Measurements from ENCODE around the gene MUC3A. TPM values are rescaled to one million over a fixed set of nuclear protein-coding genes. Genes with fewer than 3 reads are reported as not detected.
"Not testable (repeated sequence)": the region's sequence is repeated elsewhere in the genome, so short reads cannot be mapped to it uniquely, and the experiment has no call there.

Gene MUC3A, protein sequence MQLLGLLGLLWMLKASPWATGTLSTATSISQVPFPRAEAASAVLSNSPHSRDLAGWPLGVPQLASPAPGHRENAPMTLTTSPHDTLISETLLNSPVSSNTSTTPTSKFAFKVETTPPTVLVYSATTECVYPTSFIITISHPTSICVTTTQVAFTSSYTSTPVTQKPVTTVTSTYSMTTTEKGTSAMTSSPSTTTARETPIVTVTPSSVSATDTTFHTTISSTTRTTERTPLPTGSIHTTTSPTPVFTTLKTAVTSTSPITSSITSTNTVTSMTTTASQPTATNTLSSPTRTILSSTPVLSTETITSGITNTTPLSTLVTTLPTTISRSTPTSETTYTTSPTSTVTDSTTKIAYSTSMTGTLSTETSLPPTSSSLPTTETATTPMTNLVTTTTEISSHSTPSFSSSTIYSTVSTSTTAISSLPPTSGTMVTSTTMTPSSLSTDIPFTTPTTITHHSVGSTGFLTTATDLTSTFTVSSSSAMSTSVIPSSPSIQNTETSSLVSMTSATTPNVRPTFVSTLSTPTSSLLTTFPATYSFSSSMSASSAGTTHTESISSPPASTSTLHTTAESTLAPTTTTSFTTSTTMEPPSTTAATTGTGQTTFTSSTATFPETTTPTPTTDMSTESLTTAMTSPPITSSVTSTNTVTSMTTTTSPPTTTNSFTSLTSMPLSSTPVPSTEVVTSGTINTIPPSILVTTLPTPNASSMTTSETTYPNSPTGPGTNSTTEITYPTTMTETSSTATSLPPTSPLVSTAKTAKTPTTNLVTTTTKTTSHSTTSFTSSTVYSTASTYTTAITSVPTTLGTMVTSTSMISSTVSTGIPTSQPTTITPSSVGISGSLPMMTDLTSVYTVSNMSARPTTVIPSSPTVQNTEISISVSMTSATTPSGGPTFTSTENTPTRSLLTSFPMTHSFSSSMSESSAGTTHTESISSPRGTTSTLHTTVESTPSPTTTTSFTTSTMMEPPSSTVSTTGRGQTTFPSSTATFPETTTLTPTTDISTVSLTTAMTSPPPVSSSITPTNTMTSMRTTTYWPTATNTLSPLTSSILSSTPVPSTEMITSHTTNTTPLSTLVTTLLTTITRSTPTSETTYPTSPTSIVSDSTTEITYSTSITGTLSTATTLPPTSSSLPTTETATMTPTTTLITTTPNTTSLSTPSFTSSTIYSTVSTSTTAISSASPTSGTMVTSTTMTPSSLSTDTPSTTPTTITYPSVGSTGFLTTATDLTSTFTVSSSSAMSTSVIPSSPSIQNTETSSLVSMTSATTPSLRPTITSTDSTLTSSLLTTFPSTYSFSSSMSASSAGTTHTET (N-terminal part only)
- not detected for total RNA-seq
- polyA plus RNA-seq = 0.23 TPM

DNA sequence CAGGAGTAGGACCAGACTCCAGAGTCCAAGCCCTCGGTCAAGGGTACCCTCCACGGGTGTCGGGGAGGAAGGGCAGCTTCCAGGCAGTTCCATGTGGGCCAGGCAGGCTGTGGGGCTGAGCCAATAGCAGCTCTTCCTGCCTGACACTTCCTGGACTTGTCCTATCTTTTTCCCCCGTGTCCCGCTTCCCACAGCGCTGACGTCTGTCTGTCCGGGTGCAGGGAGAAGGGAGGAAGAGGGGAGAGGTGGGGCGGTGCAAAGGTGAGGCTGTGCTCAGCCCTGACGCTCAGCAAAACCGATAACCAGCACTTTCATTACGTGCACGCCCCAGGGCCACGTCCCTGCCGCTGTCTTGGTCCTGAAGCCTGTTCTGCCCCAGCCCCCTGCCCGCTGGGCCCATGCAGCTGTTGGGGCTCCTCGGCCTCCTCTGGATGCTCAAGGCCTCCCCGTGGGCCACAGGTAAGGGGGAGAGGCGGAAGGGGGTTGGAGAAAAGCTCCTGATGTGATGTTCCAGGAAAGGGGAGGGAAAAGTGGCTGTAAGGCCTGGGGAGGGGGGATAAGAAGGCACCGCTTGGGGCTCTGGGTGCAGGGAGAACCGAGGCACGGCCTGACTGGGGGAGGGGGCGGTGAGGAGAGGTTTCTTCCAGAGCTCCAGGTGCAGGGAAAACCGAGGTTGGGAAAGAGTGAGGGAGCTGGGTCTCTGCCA lies at the start of gene MUC3A:
Gene MUC3A, plus strand, starts transcription at position 308 of the 706 bp plus-strand sequence. Its CDS starts 91 bp downstream, at position 399.
- Histone ChIP-seq H3K4me3 (ENCODE audit: low read depth, low read length) (no peak within 1 kb of the TSS), H3K27ac (ENCODE audit: low read depth) (no peak within 1 kb of the TSS), H3K36me3 (ENCODE audit: insufficient read depth) (no peaks in the 10 kb centered on the region), H3K4me1 (ENCODE audit: insufficient read depth) (no peaks in the 10 kb centered on the region)
- 20% methylated on average over 24 of the region's 24 CpGs for WGBS
- DNase-seq (ENCODE audit: extremely low spot score) = no peak

DNA sequence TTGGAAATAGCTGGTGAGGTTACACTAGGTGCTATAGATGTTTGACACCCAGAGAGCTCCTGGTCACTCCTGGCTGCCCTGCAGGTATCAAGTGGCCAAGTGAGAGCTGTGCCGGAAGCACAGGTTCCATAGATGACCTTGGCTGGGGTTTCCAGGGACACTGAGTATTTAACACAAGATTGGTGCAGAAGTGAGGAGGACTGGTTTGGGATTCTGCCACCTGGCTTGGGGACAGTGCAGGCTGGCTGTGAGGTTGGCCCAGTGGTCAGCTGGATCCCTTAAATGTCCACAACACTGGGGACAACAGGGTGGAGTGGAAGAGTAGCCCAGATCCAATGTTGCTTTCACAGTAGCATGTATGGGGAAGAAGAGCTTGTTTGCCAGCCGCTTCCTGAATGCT lies 48.4 kb upstream of the MUC3A start:
- H3K27ac ChIP-seq (ENCODE audit: low read depth) = no peak overlapping the region
- WGBS = 88% methylated on average over 2 of the region's 2 CpGs
- no peak for DNase-seq (ENCODE audit: extremely low spot score)
- H3K36me3 ChIP-seq (ENCODE audit: insufficient read depth) = no peaks in the 10 kb centered on the region
- H3K4me3 ChIP-seq (ENCODE audit: low read depth, low read length) = no peak overlapping the region
- peaks cover 1% of the 10 kb centered on the region for H3K4me1 ChIP-seq (ENCODE audit: insufficient read depth)

DNA sequence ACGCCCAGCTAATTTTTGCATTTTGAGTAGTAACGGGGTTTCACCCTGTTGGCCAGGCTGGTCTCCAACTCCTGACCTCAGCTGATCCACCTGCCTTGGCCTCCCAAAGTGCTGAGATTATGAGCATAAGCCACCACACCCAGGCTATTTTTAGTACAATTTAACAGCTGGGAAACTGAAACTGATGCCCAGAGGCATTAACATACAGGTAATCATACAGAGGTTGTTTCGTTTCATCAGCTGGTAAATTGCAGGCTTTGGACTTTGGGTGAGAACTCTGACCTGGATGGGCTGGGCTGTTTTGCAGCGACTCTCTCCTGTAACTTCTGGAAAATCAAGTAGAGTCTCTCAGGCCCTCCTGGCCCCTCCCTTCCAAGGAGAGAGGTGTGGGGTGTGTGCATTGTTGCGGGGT lies 47.4 kb upstream of the MUC3A start:
- no peak for DNase-seq (ENCODE audit: extremely low spot score)
- H3K27ac ChIP-seq (ENCODE audit: low read depth) = no peak overlapping the region
- H3K4me3 ChIP-seq (ENCODE audit: low read depth, low read length) = no peak overlapping the region
- WGBS = 65% methylated on average over 5 of the region's 5 CpGs
- H3K36me3 ChIP-seq (ENCODE audit: insufficient read depth) = no peaks in the 10 kb centered on the region
- H3K4me1 ChIP-seq (ENCODE audit: insufficient read depth) = no peaks in the 10 kb centered on the region

DNA sequence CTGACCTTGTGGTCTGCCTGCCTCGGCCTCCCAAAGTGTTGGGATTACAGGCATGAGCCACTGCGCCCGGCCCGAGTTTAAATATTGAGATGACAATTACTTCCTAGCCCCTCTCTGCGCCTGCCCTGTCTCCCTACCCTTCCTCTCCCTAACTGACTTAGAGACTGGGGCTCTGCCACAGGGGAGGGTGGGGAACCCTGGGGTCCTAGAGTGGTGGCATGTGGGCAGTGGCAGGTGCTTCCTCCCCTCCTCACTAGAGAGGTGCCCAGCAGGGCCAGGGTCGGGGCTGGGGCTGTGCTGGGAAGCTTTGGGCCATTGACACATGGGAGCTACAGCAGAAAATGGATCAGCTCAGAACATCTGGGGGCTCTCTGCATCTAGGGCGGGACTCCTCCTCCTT lies 46.7 kb upstream of the MUC3A start:
- WGBS = 82% methylated on average over 7 of the region's 7 CpGs
- H3K4me1 ChIP-seq (ENCODE audit: insufficient read depth) = no peaks in the 10 kb centered on the region
- H3K4me3 ChIP-seq (ENCODE audit: low read depth, low read length) = no peak overlapping the region
- DNase-seq (ENCODE audit: extremely low spot score) = no peak
- no peaks in the 10 kb centered on the region for H3K36me3 ChIP-seq (ENCODE audit: insufficient read depth)
- H3K27ac ChIP-seq (ENCODE audit: low read depth) = no peak overlapping the region

DNA sequence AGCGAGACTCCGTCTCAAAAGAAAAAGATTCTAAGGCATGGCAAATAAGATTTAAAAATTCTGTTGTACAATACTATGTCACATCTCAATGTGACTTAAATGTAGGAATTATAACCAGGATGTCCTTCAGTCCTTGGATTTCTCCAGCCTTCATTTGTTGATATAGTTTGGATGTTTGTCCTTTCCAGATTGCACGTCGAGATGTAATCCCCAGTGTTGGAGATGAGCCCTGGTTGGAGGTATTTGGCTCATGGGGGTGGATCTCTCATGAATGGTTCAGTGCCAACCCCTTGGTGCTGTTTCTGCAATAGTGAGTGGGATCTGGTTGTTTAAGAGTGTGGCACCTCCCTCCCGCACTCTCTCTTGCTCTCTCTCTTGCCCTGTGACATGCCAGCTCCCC lies 40.8 kb upstream of the MUC3A start:
- WGBS = 92% methylated on average over 5 of the region's 5 CpGs

DNA sequence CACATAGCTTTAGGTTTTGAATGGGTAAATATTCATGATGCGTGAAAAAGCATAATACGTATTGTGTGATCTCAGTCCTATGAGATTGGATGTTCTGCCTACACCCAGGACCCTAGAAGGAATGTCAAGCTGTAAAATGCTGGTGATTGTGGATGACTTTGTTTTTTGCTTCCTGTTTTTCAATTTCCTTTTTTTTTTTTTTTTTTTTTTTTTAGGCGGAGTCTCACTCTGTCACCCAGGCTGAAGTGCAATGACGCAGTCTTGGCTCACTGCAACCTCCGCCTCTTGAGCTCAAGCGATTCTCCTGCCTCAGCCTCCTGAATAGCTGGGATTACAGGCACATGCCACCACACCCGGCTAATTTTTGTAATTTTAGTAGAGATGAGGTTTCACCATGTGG lies 38.9 kb upstream of the MUC3A start:
- WGBS = 81% methylated on average over 7 of the region's 7 CpGs
- DNase-seq (ENCODE audit: extremely low spot score) = not testable (repeated sequence)

More for the DNA sequence above, 40.8 kb upstream of the MUC3A start:
- H3K4me1 ChIP-seq (ENCODE audit: insufficient read depth) = no peaks in the 10 kb centered on the region
- no peak for DNase-seq (ENCODE audit: extremely low spot score)
- H3K4me3 ChIP-seq (ENCODE audit: low read depth, low read length) = no peak overlapping the region
- no peaks in the 10 kb centered on the region for H3K36me3 ChIP-seq (ENCODE audit: insufficient read depth)
- no peak overlapping the region for H3K27ac ChIP-seq (ENCODE audit: low read depth)

DNA sequence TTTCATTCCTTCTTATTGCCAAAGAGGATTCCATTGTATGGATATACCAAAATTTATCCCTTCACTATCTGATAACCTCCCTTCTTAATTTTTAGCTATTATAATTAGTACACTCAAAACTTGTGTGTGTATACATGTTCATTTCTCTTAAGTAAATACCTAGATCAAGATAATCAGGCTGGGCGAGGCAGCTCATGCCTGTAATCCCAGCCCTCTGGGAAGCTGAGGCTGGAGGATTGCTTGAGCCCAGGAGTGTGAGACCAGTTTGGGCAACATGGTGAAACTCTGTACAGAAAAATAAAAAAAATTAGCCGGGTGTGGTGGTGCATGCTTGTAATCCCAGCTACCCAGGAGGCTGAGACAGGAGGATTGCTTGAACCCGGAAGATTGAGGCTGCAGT lies 37.9 kb upstream of the MUC3A start:
- WGBS = 80% methylated on average over 3 of the region's 3 CpGs
- Histone ChIP-seq H3K27ac (ENCODE audit: low read depth) (no peak overlapping the region), H3K4me3 (ENCODE audit: low read depth, low read length) (no peak overlapping the region), H3K36me3 (ENCODE audit: insufficient read depth) (no peaks in the 10 kb centered on the region), H3K4me1 (ENCODE audit: insufficient read depth) (no peaks in the 10 kb centered on the region)
- no peak for DNase-seq (ENCODE audit: extremely low spot score)

More for the DNA sequence above, 38.9 kb upstream of the MUC3A start:
- H3K27ac ChIP-seq (ENCODE audit: low read depth); H3K4me1 ChIP-seq (ENCODE audit: insufficient read depth); H3K36me3 ChIP-seq (ENCODE audit: insufficient read depth); H3K4me3 ChIP-seq (ENCODE audit: low read depth, low read length): not testable (repeated sequence)

DNA sequence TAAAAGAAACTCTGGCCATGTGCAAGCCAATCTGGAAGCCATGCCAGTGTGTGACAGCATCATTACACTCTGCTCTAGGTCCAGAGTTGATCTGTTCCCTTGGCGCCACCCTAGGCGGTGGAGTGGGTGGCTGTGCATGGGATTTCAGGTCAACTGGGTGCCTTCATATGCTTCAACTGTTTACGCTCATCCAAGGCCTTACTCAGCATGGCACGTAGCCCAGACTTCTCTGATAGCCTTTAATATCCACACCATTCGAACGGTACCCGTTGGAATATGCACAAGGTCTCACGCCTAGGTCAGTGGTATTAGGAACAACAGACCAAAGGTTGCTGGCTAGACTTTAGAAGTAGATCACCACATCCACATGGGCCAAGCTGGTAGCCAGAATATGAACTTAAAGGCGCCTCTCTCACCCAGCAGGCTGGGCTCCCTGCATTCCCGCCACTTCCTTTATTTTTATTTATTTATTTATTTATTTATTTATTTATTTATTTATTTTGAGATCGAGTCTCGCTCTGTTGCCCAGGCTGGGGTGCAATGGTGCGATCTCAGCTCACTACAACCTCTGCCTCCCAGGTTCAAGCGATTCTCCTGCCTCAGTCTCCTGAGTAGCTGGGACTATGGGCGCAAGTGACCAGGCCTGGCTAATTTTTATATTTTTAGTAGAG lies 35.0 kb upstream of the MUC3A start:
- Histone ChIP-seq H3K27ac (ENCODE audit: low read depth) (no peak overlapping the region), H3K36me3 (ENCODE audit: insufficient read depth) (no peaks in the 10 kb centered on the region), H3K4me1 (ENCODE audit: insufficient read depth) (no peaks in the 10 kb centered on the region), H3K4me3 (ENCODE audit: low read depth, low read length) (no peak overlapping the region)
- 81% methylated on average over 15 of the region's 15 CpGs for WGBS
- DNase-seq (ENCODE audit: extremely low spot score) = no peak

DNA sequence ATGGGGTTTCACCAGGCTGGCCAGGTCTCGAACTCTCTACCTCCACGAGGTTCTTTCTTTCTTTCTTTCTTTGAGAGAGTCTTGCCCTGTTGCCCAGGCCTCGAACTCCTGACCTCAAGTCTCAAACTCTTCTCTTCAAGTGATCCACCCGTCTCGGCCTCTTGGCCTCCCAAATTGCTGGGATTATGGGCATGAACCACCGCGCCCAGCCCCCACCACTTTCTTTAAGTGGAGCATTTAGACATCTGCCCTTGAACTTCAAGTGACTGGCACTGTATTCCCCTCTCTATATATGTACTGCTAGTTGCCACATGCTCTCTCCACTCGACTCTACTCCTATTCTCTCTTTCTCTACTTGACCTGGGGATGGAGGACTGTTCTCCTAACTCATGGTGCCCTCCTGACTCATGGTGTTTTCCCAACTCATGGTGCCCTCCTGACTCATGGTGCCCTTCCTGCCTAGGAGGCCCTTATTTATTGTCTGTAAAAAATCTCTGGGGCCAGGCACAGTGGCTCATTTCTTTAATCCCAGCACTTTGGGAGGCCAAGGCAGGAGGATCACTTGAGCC lies 34.4 kb upstream of the MUC3A start:
- H3K4me1 ChIP-seq (ENCODE audit: insufficient read depth) = no peaks in the 10 kb centered on the region
- H3K36me3 ChIP-seq (ENCODE audit: insufficient read depth) = no peaks in the 10 kb centered on the region
- H3K4me3 ChIP-seq (ENCODE audit: low read depth, low read length) = no peak overlapping the region
- no peak for DNase-seq (ENCODE audit: extremely low spot score)
- H3K27ac ChIP-seq (ENCODE audit: low read depth) = no peak overlapping the region
- 83% methylated on average over 8 of the region's 8 CpGs for WGBS

DNA sequence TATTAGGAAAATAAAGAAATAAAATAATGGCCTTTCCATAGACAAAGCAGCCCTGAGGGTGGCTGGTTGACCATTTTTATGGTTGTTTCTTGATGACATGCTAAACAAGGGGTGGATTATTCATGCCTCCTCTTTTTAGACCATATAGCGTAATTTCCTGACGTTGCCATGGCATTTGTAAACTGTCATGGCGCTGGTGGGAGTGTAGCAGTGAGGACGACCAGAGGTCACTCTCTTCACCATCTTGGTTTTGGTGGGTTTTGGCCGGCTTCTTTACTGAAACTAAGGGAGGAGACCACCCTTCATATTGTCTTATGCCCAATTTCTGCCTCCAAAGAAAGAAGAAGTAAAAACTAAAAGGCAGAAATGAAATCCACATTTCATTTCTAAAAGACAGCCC lies 30.0 kb upstream of the MUC3A start:
- WGBS = 83% methylated on average over 5 of the region's 5 CpGs
- not testable (repeated sequence) for H3K4me3 ChIP-seq (ENCODE audit: low read depth, low read length); H3K27ac ChIP-seq (ENCODE audit: low read depth)

DNA sequence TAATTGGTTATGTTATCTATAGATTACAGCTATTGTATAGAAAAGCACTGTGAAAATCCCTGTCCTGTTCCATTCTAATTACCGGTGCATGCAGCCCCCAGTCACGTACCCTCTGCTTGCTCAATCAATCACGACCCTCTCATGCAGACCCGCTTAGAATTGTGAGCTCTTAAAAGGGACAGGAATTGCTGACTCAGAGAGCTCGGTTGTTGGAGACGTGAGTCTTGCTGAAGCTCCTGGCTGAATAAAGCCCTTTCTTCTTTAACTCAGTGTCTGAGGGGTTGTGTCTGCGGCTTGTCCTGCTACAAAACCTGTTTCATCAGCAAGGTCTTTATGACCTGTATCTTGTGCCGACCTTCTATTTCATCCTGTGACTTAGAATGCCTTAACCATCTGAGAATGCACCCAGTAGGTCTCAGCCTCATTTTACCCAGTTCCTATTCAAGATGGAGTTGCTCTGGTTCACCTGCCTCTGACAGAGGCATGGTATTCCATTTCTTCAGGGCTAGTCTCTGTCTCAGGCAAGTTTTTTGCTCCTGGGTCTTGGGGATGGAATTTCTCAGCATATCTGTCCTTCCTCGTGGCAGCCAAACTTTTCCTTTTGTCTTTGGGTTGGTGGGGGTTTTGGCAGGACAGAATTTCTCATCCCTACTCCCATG lies 29.4 kb upstream of the MUC3A start:
- 73% methylated on average over 9 of the region's 9 CpGs for WGBS
- H3K4me3 ChIP-seq (ENCODE audit: low read depth, low read length); H3K36me3 ChIP-seq (ENCODE audit: insufficient read depth); DNase-seq (ENCODE audit: extremely low spot score); H3K27ac ChIP-seq (ENCODE audit: low read depth); H3K4me1 ChIP-seq (ENCODE audit: insufficient read depth): not testable (repeated sequence)

More for the DNA sequence above, 30.0 kb upstream of the MUC3A start:
- H3K4me1 ChIP-seq (ENCODE audit: insufficient read depth); H3K36me3 ChIP-seq (ENCODE audit: insufficient read depth); DNase-seq (ENCODE audit: extremely low spot score): not testable (repeated sequence)

DNA sequence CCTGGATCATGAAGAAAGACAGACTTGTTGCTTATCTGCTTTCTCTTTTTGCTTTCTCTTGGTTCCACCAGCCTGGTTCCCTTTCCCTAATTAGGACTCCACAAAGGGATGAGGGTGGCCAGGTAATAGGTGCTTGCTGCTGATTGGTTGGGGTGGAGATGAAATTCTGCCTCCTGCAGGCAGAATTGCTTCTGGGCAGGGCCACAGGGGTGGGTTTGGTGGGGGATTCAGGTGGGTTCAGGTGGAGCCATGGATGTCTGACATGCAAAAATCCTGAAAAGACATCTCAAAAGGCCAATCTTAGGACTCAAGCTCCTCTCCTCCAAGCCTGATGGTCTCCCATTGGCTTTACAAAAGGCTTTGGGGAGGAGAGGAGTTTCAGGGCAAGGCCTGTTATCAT lies 28.3 kb upstream of the MUC3A start:
- Histone ChIP-seq H3K36me3 (ENCODE audit: insufficient read depth) (no peaks in the 10 kb centered on the region), H3K4me3 (ENCODE audit: low read depth, low read length) (no peak overlapping the region)

More for the DNA sequence above, 28.3 kb upstream of the MUC3A start:
- Histone ChIP-seq H3K4me1 (ENCODE audit: insufficient read depth) (no peaks in the 10 kb centered on the region), H3K27ac (ENCODE audit: low read depth) (no peak overlapping the region)
- DNase-seq (ENCODE audit: extremely low spot score) = no peak

All from urinary bladder (tissue), 4 donors.